ENCODE measurements around the gene MBNL1. TPM values are rescaled to one million over a fixed set of nuclear protein-coding genes. Genes with fewer than 3 reads are reported as not detected.

MBNL1 gene
- polyA plus RNA-seq, 1 donor from 2014 or later: 12.7 TPM

DNA sequence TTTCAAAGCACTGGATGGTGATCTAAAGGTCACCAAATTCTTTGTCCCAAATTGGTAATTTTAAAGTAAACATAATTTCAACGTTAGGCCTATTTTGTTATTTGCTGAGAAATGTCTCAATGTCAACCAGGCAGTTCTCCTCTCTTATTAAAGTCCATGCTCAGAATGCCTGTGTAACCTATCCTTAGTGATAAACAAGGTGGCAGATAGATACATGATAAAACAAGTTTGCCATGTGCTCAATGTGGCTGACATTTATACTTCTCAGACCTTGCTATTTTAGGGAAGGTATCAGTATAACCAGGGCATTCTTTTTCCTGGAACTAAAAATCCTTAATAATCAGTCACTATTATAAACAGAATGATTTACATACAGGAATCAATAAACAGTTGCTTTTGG lies 8.5 kb downstream of the MBNL1 start:
- H3K9me3 ChIP-seq (ENCODE audit: low read length): no peaks in the 10 kb centered on the region
- H3K9me2 ChIP-seq (ENCODE audit: insufficient read depth, low read length): no peaks in the 10 kb centered on the region
- H3K79me2 ChIP-seq (replicated peaks; ENCODE audit: insufficient read depth, low read length): peaks cover 95% of the 10 kb centered on the region
- no peak overlapping the region for H3K27ac ChIP-seq (ENCODE audit: low read length)
- no peaks in the 10 kb centered on the region for H3K36me3 ChIP-seq (ENCODE audit: insufficient read depth, low read length)
- no peak overlapping the region for H3K9ac ChIP-seq (ENCODE audit: low read length)
- TF ChIP-seq SMC3 (conservative IDR thresholded peaks at IDR 0.05; ENCODE audit: poor library complexity) (no peak), EZH2 (IDR thresholded peaks at IDR 0.05; ENCODE audit: borderline replicate concordance, insufficient read depth, low read length, poor library complexity, severe bottlenecking) (no peak), EP300 (conservative IDR thresholded peaks at IDR 0.05; ENCODE audit: poor library complexity, severe bottlenecking) (no peak), MXI1 (conservative IDR thresholded peaks at IDR 0.05; ENCODE audit: poor library complexity, severe bottlenecking) (no peak), RAD21 (conservative IDR thresholded peaks at IDR 0.05) (no peak), CTCF (IDR thresholded peaks at IDR 0.05; ENCODE audit: poor library complexity, severe bottlenecking) (no peak), POLR2AphosphoS5 (IDR thresholded peaks at IDR 0.05) (no peak), TAF1 (IDR thresholded peaks at IDR 0.05; ENCODE audit: low read depth) (no peak)
- TF ChIP-seq, protein P1, sequence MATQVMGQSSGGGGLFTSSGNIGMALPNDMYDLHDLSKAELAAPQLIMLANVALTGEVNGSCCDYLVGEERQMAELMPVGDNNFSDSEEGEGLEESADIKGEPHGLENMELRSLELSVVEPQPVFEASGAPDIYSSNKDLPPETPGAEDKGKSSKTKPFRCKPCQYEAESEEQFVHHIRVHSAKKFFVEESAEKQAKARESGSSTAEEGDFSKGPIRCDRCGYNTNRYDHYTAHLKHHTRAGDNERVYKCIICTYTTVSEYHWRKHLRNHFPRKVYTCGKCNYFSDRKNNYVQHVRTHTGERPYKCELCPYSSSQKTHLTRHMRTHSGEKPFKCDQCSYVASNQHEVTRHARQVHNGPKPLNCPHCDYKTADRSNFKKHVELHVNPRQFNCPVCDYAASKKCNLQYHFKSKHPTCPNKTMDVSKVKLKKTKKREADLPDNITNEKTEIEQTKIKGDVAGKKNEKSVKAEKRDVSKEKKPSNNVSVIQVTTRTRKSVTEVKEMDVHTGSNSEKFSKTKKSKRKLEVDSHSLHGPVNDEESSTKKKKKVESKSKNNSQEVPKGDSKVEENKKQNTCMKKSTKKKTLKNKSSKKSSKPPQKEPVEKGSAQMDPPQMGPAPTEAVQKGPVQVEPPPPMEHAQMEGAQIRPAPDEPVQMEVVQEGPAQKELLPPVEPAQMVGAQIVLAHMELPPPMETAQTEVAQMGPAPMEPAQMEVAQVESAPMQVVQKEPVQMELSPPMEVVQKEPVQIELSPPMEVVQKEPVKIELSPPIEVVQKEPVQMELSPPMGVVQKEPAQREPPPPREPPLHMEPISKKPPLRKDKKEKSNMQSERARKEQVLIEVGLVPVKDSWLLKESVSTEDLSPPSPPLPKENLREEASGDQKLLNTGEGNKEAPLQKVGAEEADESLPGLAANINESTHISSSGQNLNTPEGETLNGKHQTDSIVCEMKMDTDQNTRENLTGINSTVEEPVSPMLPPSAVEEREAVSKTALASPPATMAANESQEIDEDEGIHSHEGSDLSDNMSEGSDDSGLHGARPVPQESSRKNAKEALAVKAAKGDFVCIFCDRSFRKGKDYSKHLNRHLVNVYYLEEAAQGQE (IDR thresholded peaks at IDR 0.05; ENCODE audit: borderline replicate concordance): no peak
- H3K4me3 ChIP-seq (ENCODE audit: low read length): no peak overlapping the region
- H3K27me3 ChIP-seq (ENCODE audit: insufficient read depth, low read depth, low read length): no peaks in the 10 kb centered on the region
- no peaks in the 10 kb centered on the region for H3F3A ChIP-seq (ENCODE audit: insufficient read depth, low read length, poor library complexity, severe bottlenecking)
- H2AFZ ChIP-seq (ENCODE audit: low read depth, low read length): no peak overlapping the region
- H4K20me1 ChIP-seq (ENCODE audit: insufficient read depth): no peaks in the 10 kb centered on the region
- H3K4me2 ChIP-seq (ENCODE audit: low read length): no peak overlapping the region

DNA sequence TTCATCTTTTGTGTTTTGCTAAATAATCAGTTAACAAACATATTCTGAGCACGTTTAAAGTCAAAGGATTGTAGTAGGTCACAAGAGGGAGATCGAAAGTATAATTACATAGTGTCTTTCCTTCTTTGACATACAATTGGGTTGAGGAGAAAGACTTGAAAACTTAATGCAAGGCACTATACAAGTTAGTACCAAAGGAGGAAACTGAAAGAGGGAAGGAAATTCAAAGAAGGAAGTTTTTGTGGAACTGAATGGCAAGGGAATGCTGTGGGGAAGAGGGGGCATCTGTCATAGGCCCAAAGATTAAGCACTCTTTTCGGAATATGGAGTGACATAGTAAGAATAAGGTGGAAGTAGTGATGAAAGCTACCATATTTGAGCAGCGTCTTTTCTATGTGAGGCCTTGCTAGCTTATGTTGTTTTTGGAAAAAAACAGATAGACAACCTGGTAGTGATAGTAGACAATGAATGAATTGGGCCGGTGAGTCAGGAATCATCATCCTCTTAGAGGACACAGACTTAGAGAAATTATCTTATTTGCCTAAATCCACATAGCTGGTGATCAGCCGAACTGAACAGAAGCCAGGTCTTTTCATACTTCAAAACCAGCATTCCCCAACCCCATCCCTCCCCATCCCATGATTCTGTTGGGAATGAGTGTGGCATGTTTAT lies 10.2 kb downstream of the MBNL1 start:
- Histone ChIP-seq H3K9me3 (ENCODE audit: low read length) (no peaks in the 10 kb centered on the region), H3K9ac (ENCODE audit: low read length) (no peak overlapping the region), H3K79me2 (replicated peaks; ENCODE audit: insufficient read depth, low read length) (peaks cover 95% of the 10 kb centered on the region), H2AFZ (ENCODE audit: low read depth, low read length) (no peak overlapping the region), H3K9me2 (ENCODE audit: insufficient read depth, low read length) (no peaks in the 10 kb centered on the region), H3K4me2 (ENCODE audit: low read length) (no peak overlapping the region), H3K27me3 (ENCODE audit: insufficient read depth, low read depth, low read length) (no peaks in the 10 kb centered on the region), H3K4me3 (ENCODE audit: low read length) (no peak overlapping the region), H3K27ac (ENCODE audit: low read length) (no peak overlapping the region), H3F3A (ENCODE audit: insufficient read depth, low read length, poor library complexity, severe bottlenecking) (no peaks in the 10 kb centered on the region), H4K20me1 (ENCODE audit: insufficient read depth) (no peaks in the 10 kb centered on the region), H3K36me3 (ENCODE audit: insufficient read depth, low read length) (no peaks in the 10 kb centered on the region)
- no peak for TF ChIP-seq EP300 (conservative IDR thresholded peaks at IDR 0.05; ENCODE audit: poor library complexity, severe bottlenecking)
- no peak for TF ChIP-seq MXI1 (conservative IDR thresholded peaks at IDR 0.05; ENCODE audit: poor library complexity, severe bottlenecking)
- no peak for TF ChIP-seq POLR2AphosphoS5 (IDR thresholded peaks at IDR 0.05)
- TF ChIP-seq, protein P1 (IDR thresholded peaks at IDR 0.05; ENCODE audit: borderline replicate concordance): no peak
- no peak for TF ChIP-seq CTCF (IDR thresholded peaks at IDR 0.05; ENCODE audit: poor library complexity, severe bottlenecking)
- TF ChIP-seq TAF1 (IDR thresholded peaks at IDR 0.05; ENCODE audit: low read depth): no peak
- TF ChIP-seq RAD21 (conservative IDR thresholded peaks at IDR 0.05): no peak
- TF ChIP-seq SMC3 (conservative IDR thresholded peaks at IDR 0.05; ENCODE audit: poor library complexity): no peak
- no peak for TF ChIP-seq EZH2 (IDR thresholded peaks at IDR 0.05; ENCODE audit: borderline replicate concordance, insufficient read depth, low read length, poor library complexity, severe bottlenecking)

All from neural cell (in vitro differentiated cells).